HCT116 (cell line): ENCODE results near the gene SPATA31E1. TPM values are rescaled to one million over a fixed set of nuclear protein-coding genes. Genes with fewer than 3 reads are reported as not detected.

Source experiments
- ATAC-seq: fragments of 200-7000 bp; cut with Tn5 transposase; 2 replicates; pipeline ENCODE4 v1.9.1; 2020; ENCODE audit warnings: mild to moderate bottlenecking, moderate library complexity
- BruUV-seq: library from RNA; stranded (reverse); fragments of 400-500 nt; replicated peaks from 2 replicates; lab custom pipeline; 2021; lab: Mats Ljungman, UMichigan
- CTCF ChIA-PET: fragments of 300-600 bp; sonication (Branson Sonifier 250); formaldehyde crosslinking; loops from one replicate; lab custom pipeline; 2021; ENCODE audit warnings: antibody characterized with exemption; lab: Charles Lee
- POLR2A ChIA-PET: fragments of 300-600, 350-600 bp; sonication (Branson Sonifier 250); formaldehyde crosslinking; loops from one replicate; lab custom pipeline; 2021; ENCODE audit warnings: antibody characterized with exemption; lab: Charles Lee
- RAD21 ChIA-PET, 2 experiments: fragments of 300-600 bp; sonication (Branson Sonifier 250); formaldehyde crosslinking; loops; one replicate each; lab custom pipeline; 2023; ENCODE audit warnings: low total read pairs in 2 of 2; ENCODE audit not compliant: uncharacterized antibody in 2 of 2, unreplicated experiment in 2 of 2, low non-redundant PET in 1 of 2; lab: Charles Lee
- DNase-seq: peaks from one replicate; pipeline ENCODE4 v3.0.0-alpha.2; 2010; ENCODE audit warnings: low read depth, low spot score
- H2AFZ ChIP-seq: fragments of 200-600 bp; shearing (Covaris generic), sonication (generic); 2 replicates; pipeline ENCODE4 v1.6.1; 2017; ENCODE audit warnings: low read depth, mixed run types, mixed read lengths, antibody characterized with exemption, low read length; ENCODE audit not compliant: poor library complexity, severe bottlenecking
- H3K27ac ChIP-seq: 2 replicates; pipeline ENCODE4 v1.5.1; 2012; ENCODE audit warnings: low read depth, low read length
- H3K27me3 ChIP-seq: fragments of 200-600 bp; sonication (generic); 2 replicates; pipeline ENCODE4 v1.6.1; 2016; ENCODE audit warnings: mixed run types, low read length, mixed read lengths; ENCODE audit not compliant: insufficient read depth
- H3K36me3 ChIP-seq, 2 experiments: fragments of 200-500 bp in 1 of 2; fragments of 200-600 bp in 1 of 2; sonication (Bioruptor generic) in 1 of 2; sonication (generic) in 1 of 2; 2 replicates each; pipeline versions ENCODE4 v1.5.1 to v1.6.1; 2014 to 2016; ENCODE audit warnings: low read length in 2 of 2, inconsistent platforms in 1 of 2, mixed read lengths in 1 of 2, mixed run types in 1 of 2; ENCODE audit not compliant: insufficient read depth in 2 of 2, control insufficient read depth in 1 of 2
- H3K4me1 ChIP-seq, 2 experiments: fragments of 200-600 bp in 1 of 2; sonication (generic) in 1 of 2; 2 replicates each; pipeline versions ENCODE4 v1.5.1 to v1.6.1; 2012 to 2017; ENCODE audit warnings: low read length in 2 of 2, inconsistent platforms in 1 of 2, mild to moderate bottlenecking in 1 of 2, mixed read lengths in 1 of 2, mixed run types in 1 of 2, moderate library complexity in 1 of 2; ENCODE audit not compliant: insufficient read depth in 2 of 2, control insufficient read depth in 1 of 2
- H3K4me2 ChIP-seq: fragments of 200-600 bp; sonication (generic); 2 replicates; pipeline ENCODE4 v1.6.1; 2017; ENCODE audit warnings: mixed run types, low read length, mixed read lengths
- H3K4me3 ChIP-seq, 2 experiments: fragments of 200-600 bp in 1 of 2; sonication (generic) in 1 of 2; replicated peaks in 1 of 2; 2 replicates each; pipeline ENCODE4 v1.5.1; 2011 to 2016; ENCODE audit warnings: low read length in 2 of 2, control low read depth in 1 of 2, low read depth in 1 of 2, mild to moderate bottlenecking in 1 of 2, mixed read lengths in 1 of 2, mixed run types in 1 of 2
- H3K79me2 ChIP-seq: fragments of 200-600 bp; sonication (generic); 2 replicates; pipeline ENCODE4 v1.6.1; 2017; ENCODE audit warnings: mild to moderate bottlenecking, mixed run types, low read length, moderate library complexity, mixed read lengths; ENCODE audit not compliant: insufficient read depth
- H3K9ac ChIP-seq: fragments of 200-600 bp; sonication (generic); 2 replicates; pipeline ENCODE4 v1.6.1; 2016; ENCODE audit warnings: low read length, mixed read lengths
- H3K9me2 ChIP-seq: fragments of 200-600 bp; sonication (generic), shearing (Covaris generic); 2 replicates; pipeline ENCODE4 v1.6.1; 2017; ENCODE audit warnings: mixed run types, mild to moderate bottlenecking, moderate library complexity; ENCODE audit not compliant: insufficient read depth
- H3K9me3 ChIP-seq, 2 experiments: fragments of 200-500 bp in 1 of 2; fragments of 200-600 bp in 1 of 2; sonication (Bioruptor generic) in 1 of 2; sonication (generic) in 1 of 2; 2 replicates each; pipeline ENCODE4 v1.6.1; 2014 to 2017; ENCODE audit warnings: low read length in 2 of 2, mixed read lengths in 2 of 2, inconsistent platforms in 1 of 2, low read depth in 1 of 2, mild to moderate bottlenecking in 1 of 2, mixed run types in 1 of 2, moderate library complexity in 1 of 2; ENCODE audit not compliant: control insufficient read depth in 1 of 2, insufficient read depth in 1 of 2
- H4K20me1 ChIP-seq: fragments of 200-600 bp; sonication (generic), shearing (Covaris generic); 2 replicates; pipeline ENCODE4 v1.6.1; 2017; ENCODE audit warnings: mixed run types, mild to moderate bottlenecking, moderate library complexity; ENCODE audit not compliant: insufficient read depth
- CEBPB ChIP-seq: IDR thresholded peaks from 2 replicates; pipeline ENCODE4 v1.6.1; 2012; ENCODE audit warnings: low read depth
- POLR2A ChIP-seq: IDR thresholded peaks from 2 replicates; pipeline ENCODE4 v1.7.0; 2011; ENCODE audit warnings: borderline replicate concordance; ENCODE audit not compliant: insufficient read depth, insufficient read length; ENCODE audit errors: extremely low read depth
- RAD21 ChIP-seq: IDR thresholded peaks from 2 replicates; pipeline ENCODE4 v1.6.1; 2012; ENCODE audit warnings: low read depth, mild to moderate bottlenecking
- REST ChIP-seq: IDR thresholded peaks from 2 replicates; pipeline ENCODE4 v1.6.1; 2012; ENCODE audit warnings: low read depth
- SIN3A ChIP-seq: IDR thresholded peaks from 2 replicates; pipeline ENCODE4 v1.6.1; 2012; ENCODE audit warnings: low read depth
- SP1 ChIP-seq: IDR thresholded peaks from 2 replicates; pipeline ENCODE4 v1.6.1; 2012; ENCODE audit warnings: low read depth
- SRF ChIP-seq: IDR thresholded peaks from 2 replicates; pipeline ENCODE4 v1.6.1; 2012; ENCODE audit warnings: low read depth
- YY1 ChIP-seq: IDR thresholded peaks from 2 replicates; pipeline ENCODE4 v1.6.1; 2011; ENCODE audit warnings: low read length, low read depth, moderate library complexity, mild to moderate bottlenecking; ENCODE audit not compliant: insufficient replicate concordance; ENCODE audit errors: extremely low read depth
- ZFX ChIP-seq: fragments of 450-650 bp; IDR thresholded peaks from 2 replicates; pipeline ENCODE4 v1.6.1; 2017
- ZNF274 ChIP-seq: fragments of 200-500 bp; sonication (Bioruptor generic); IDR thresholded peaks from 2 replicates; pipeline ENCODE4 v1.6.1; 2014; ENCODE audit warnings: mild to moderate bottlenecking, low read depth, low read length, inconsistent platforms
- intact Hi-C: fragments of 100-400 bp; cut with micrococcal nuclease; formaldehyde crosslinking; loops from 2 replicates; pipeline ENCODE4 v1.10.0; 2022
- total RNA-seq: library from RNA; stranded (reverse); gene quantifications from one replicate; pipeline ENCODE4 v1.2.1, GENCODE V29; 2021; ENCODE audit not compliant: unreplicated experiment
- TF ChIP-seq, protein P1 (sequence below): IDR thresholded peaks from 2 replicates; pipeline ENCODE4 v1.6.1; 2012
- TF ChIP-seq, protein P2 (sequence below): IDR thresholded peaks from 2 replicates; pipeline ENCODE4 v1.6.1; 2011; ENCODE audit warnings: mild to moderate bottlenecking, low read length, moderate library complexity; ENCODE audit not compliant: insufficient replicate concordance; ENCODE audit errors: extremely low read depth

The SPATA31E1 gene
- total RNA-seq, 1 experiment from 2014 or later, result not detected

- H3K4me3 ChIP-seq, result no peak overlapping the region
- no peaks in the 10 kb centered on the region for H3K27me3 ChIP-seq
- no peak overlapping the region for H2AFZ ChIP-seq
- H3K79me2 ChIP-seq, result no peaks in the 10 kb centered on the region
- BruUV-seq, result no TSS peak
- no peaks in the 10 kb centered on the region for H3K9me3 ChIP-seq
- no peaks in the 10 kb centered on the region for H3K36me3 ChIP-seq
- H3K9ac ChIP-seq, result no peak overlapping the region
- no peaks in the 10 kb centered on the region for H3K9me2 ChIP-seq
- DNase-seq (no peak), ATAC-seq (no peak)
- H3K4me2 ChIP-seq, result no peak overlapping the region
- intact Hi-C loops, result no loop called here
- peaks cover 2 to 25% of the 10 kb centered on the region in 2 experiments; a peak in 3 of 4 replicates for H3K4me1 ChIP-seq
- H4K20me1 ChIP-seq, result no peaks in the 10 kb centered on the region
- RAD21 ChIA-PET, result no interaction called here
- no peak overlapping the region for H3K27ac ChIP-seq
- CTCF ChIA-PET, result no interaction called here
- POLR2A ChIA-PET, result no interaction called here
- TF ChIP-seq, protein P1, sequence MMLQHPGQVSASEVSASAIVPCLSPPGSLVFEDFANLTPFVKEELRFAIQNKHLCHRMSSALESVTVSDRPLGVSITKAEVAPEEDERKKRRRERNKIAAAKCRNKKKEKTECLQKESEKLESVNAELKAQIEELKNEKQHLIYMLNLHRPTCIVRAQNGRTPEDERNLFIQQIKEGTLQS, result no peak
- no peak for TF ChIP-seq SP1
- TF ChIP-seq SRF, result no peak
- TF ChIP-seq ZFX, result no peak
- no peak for TF ChIP-seq POLR2A
These were observed 15.3 kb upstream of the SPATA31E1 start for GRCh38 chr9:87867391-87867790.

DNA sequence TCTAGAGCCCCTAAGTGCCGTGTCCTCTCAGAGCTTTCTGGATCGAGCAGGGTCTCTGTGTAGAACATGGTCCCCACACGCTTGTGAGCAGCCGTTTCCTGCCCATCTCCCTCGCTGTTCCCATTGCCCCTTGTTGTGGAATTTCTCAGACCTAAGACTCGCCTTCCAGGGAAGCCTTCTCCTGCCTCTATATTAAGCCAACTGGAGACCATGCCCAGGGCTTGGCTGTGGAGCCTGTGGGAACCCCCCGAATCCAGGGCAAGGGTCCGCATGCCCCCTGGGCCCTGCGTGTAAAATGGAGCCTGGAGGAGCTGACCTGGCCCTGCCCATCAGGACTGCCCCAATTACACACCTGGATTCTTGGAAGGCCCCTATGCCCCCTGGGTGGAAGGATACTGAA is 14.5 kb upstream of the SPATA31E1 start:
- ATAC-seq, result no peak
- Histone ChIP-seq H3K36me3 (no peaks in the 10 kb centered on the region), H3K4me2 (no peak overlapping the region), H3K79me2 (no peaks in the 10 kb centered on the region), H3K9me2 (no peaks in the 10 kb centered on the region), H3K27ac (no peak overlapping the region), H2AFZ (no peak overlapping the region), H4K20me1 (no peaks in the 10 kb centered on the region), H3K4me1 (peaks cover 0 to 17% of the 10 kb centered on the region in 2 experiments; a peak in 2 of 4 replicates), H3K27me3 (no peaks in the 10 kb centered on the region), H3K9me3 (no peaks in the 10 kb centered on the region), H3K4me3 (no peak overlapping the region), H3K9ac (no peak overlapping the region)
- intact Hi-C loops, result no loop called here
- TF ChIP-seq REST (no peak), SIN3A (no peak), RAD21 (no peak), YY1 (no peak), CEBPB (no peak), ZNF274 (no peak)
- TF ChIP-seq, protein P2, sequence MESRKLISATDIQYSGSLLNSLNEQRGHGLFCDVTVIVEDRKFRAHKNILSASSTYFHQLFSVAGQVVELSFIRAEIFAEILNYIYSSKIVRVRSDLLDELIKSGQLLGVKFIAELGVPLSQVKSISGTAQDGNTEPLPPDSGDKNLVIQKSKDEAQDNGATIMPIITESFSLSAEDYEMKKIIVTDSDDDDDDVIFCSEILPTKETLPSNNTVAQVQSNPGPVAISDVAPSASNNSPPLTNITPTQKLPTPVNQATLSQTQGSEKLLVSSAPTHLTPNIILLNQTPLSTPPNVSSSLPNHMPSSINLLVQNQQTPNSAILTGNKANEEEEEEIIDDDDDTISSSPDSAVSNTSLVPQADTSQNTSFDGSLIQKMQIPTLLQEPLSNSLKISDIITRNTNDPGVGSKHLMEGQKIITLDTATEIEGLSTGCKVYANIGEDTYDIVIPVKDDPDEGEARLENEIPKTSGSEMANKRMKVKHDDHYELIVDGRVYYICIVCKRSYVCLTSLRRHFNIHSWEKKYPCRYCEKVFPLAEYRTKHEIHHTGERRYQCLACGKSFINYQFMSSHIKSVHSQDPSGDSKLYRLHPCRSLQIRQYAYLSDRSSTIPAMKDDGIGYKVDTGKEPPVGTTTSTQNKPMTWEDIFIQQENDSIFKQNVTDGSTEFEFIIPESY, result no peak
- BruUV-seq, result no TSS peak
- no peak for DNase-seq
- ChIA-PET RAD21 (no interaction called here), CTCF (no interaction called here), POLR2A (no interaction called here)
